ENCODE measurements around the gene DAAM2. TPM values are rescaled to one million over a fixed set of nuclear protein-coding genes. Genes with fewer than 3 reads are reported as not detected.

DAAM2 gene
- total and polyA plus RNA-seq, 2 of the 8 experiments (the other 6 are each of a cell fraction or from before 2014, with no cell fraction given) = 1.5 to 2.9 TPM

- DNase-seq (ENCODE audit: low read depth in 1 of 2, low spot score in 2 of 2) (no peak), FAIRE-seq (no peak)
- no peak overlapping the region for H4K5ac ChIP-seq (ENCODE audit: insufficient read length, low read depth, low read length)
- H3K4ac ChIP-seq (replicated peaks; ENCODE audit: insufficient read length, low read depth, low read length) = no peak overlapping the region
- no peak overlapping the region for H2AFZ ChIP-seq (ENCODE audit: low read length)
- POLR2A ChIA-PET (ENCODE audit: partially characterized antibody) = interaction anchor here (2.1 kb wide), 1 partner anchor 23 kb away, joined by 6 read pairs; no protein-coding TSS in a partner anchor
- no peak overlapping the region for H3K56ac ChIP-seq (replicated peaks; ENCODE audit: insufficient read length, low read depth, low read length)
- no peak overlapping the region for H2BK15ac ChIP-seq (ENCODE audit: low read length)
- H3K9ac ChIP-seq (replicated peaks in 1 of 4; ENCODE audit: extremely low read depth in 1 of 4, low read depth in 3 of 4, low read length in 3 of 4) = no peak overlapping the region
- no peaks in the 10 kb centered on the region for H3K23me2 ChIP-seq (ENCODE audit: low read depth, low read length)
- no peak overlapping the region for H2AK5ac ChIP-seq (ENCODE audit: low read depth, low read length)
- H3K36me3 ChIP-seq (ENCODE audit: control insufficient read depth in 2 of 4, insufficient read depth in 4 of 4, low read length in 3 of 4) = peaks cover 3 to 22% (median 10%) of the 10 kb centered on the region in 4 experiments
- H3K4me3 ChIP-seq (ENCODE audit: extremely low read depth in 1 of 4, insufficient read depth in 2 of 4, low read depth in 3 of 4, low read length in 4 of 4) = no peak overlapping the region
- no peak overlapping the region for H3K27ac ChIP-seq (ENCODE audit: low read depth, low read length)
- no peak overlapping the region for H4K8ac ChIP-seq (ENCODE audit: extremely low read depth, insufficient read depth, low read length)
- no peak overlapping the region for H3K18ac ChIP-seq (ENCODE audit: extremely low read depth, low read length)
- no peak overlapping the region for H3K14ac ChIP-seq (ENCODE audit: insufficient read length)
- H2BK20ac ChIP-seq (ENCODE audit: low read length) = no peak overlapping the region
- no peak overlapping the region for H2BK5ac ChIP-seq (ENCODE audit: low read depth, low read length)
- H3K4me2 ChIP-seq (ENCODE audit: insufficient read depth in 1 of 2, low read depth in 2 of 2, low read length in 2 of 2) = no peak overlapping the region
- H3K9me3 ChIP-seq (ENCODE audit: insufficient read depth in 2 of 2, low read depth in 1 of 2, low read length in 1 of 2) = peaks cover 0 to 7% of the 10 kb centered on the region in 2 experiments; a peak in 2 of 4 replicates
- H2BK120ac ChIP-seq (replicated peaks; ENCODE audit: low read depth, low read length) = no peak overlapping the region
- H3K23ac ChIP-seq (ENCODE audit: insufficient read length) = no peak overlapping the region
- peaks cover 0 to 1% of the 10 kb centered on the region in 2 experiments for H4K20me1 ChIP-seq (replicated peaks in 1 of 2; ENCODE audit: control insufficient read depth in 1 of 2, insufficient read depth in 2 of 2, low read length in 2 of 2)
- H3K4me1 ChIP-seq (replicated peaks in 1 of 4; ENCODE audit: control insufficient read depth in 3 of 4, insufficient read depth in 4 of 4, low read length in 3 of 4) = no peaks in the 10 kb centered on the region
- CTCF ChIA-PET (ENCODE audit: partially characterized antibody) = no interaction called here
- no peak overlapping the region for H2BK12ac ChIP-seq (ENCODE audit: low read depth, low read length)
- peaks cover 0 to 1% (median 0%) of the 10 kb centered on the region in 4 experiments; a peak in 1 of 7 replicates for H3K27me3 ChIP-seq (replicated peaks in 1 of 4; ENCODE audit: control insufficient read depth in 3 of 4, extremely low read depth in 1 of 4, insufficient read depth in 3 of 4, low read length in 3 of 4)
- peaks cover 2% of the 10 kb centered on the region; the same call in 1 of the 2 replicates for H3K79me1 ChIP-seq (ENCODE audit: low read depth, low read length)
- 100% methylated on average over 2 of the region's 3 CpGs; no CpG with 5 or more reads in 1 of the 2 experiments for WGBS, 2 experiments (ENCODE audit: extremely low coverage in 1 of 2, insufficient coverage in 1 of 2, insufficient read length in 1 of 2, insufficient replicate concordance in 2 of 2, low coverage in 1 of 2, low lambda C conversion rate in 2 of 2, missing lambda C conversion rate in 1 of 2)
- no peaks in the 10 kb centered on the region; a peak in 1 of 4 replicates for H3K79me2 ChIP-seq (ENCODE audit: control insufficient read depth in 1 of 2, insufficient read depth in 2 of 2, low read length in 2 of 2)
- no peak overlapping the region for H4K91ac ChIP-seq (replicated peaks; ENCODE audit: insufficient read length, low read length)
- no peak for TF ChIP-seq RAD21 (IDR thresholded peaks at IDR 0.05 in 1 of 2, conservative IDR thresholded peaks at IDR 0.05 in 1 of 2; ENCODE audit: low read depth in 2 of 2, low read length in 2 of 2)
- TF ChIP-seq RXRA (IDR thresholded peaks at IDR 0.05; ENCODE audit: insufficient read depth, low read depth, low read length) = no peak
- TF ChIP-seq USF2 (IDR thresholded peaks at IDR 0.05; ENCODE audit: low read length) = no peak
- TF ChIP-seq BRCA1 (IDR thresholded peaks at IDR 0.05; ENCODE audit: low read depth, low read length) = no peak
- no peak for TF ChIP-seq CHD1 (IDR thresholded peaks at IDR 0.05; ENCODE audit: low read depth, low read length)
- no peak for TF ChIP-seq BACH1 (IDR thresholded peaks at IDR 0.05; ENCODE audit: low read length)
- no peak for TF ChIP-seq RBBP5 (IDR thresholded peaks at IDR 0.05; ENCODE audit: borderline replicate concordance, low read depth, low read length)
Observed at GRCh38 chr6:39926668-39927067, 134.5 kb downstream of the DAAM2 start.
